Stomach (tissue), 9 donors: Measurements from ENCODE around the gene ABCB9. TPM values are rescaled to one million over a fixed set of nuclear protein-coding genes. Genes with fewer than 3 reads are reported as not detected.

Source experiments
- DNase-seq, 2 donors: peaks; one replicate each; pipeline versions ENCODE4 v3.0.0 to v3.0.0-alpha.2; 2013 to 2019
- H3K27ac ChIP-seq, 5 donors: fragments of 200-600 bp in 4 of 5; sonication (generic) in 4 of 5; one replicate each; pipeline ENCODE4 v1.5.1; 2013 to 2019; ENCODE audit warnings: mild to moderate bottlenecking in 1 of 5, moderate library complexity in 1 of 5
- H3K27me3 ChIP-seq, 3 donors: fragments of 200-600 bp; sonication (generic); one replicate each; pipeline ENCODE4 v1.5.1; 2017 to 2019; ENCODE audit warnings: mixed run types in 1 of 3
- H3K36me3 ChIP-seq, 4 donors: fragments of 200-600 bp; sonication (generic); 1 replicate in 3 of 4; 2 replicates in 1 of 4; pipeline ENCODE4 v1.5.1; 2016 to 2019
- H3K4me1 ChIP-seq, 4 donors: fragments of 200-600 bp; sonication (generic); one replicate each; pipeline ENCODE4 v1.5.1; 2016 to 2019
- H3K4me3 ChIP-seq, 4 donors: fragments of 200-600 bp; sonication (generic) in 3 of 4; one replicate each; pipeline ENCODE4 v1.5.1; 2016 to 2019; ENCODE audit warnings: mild to moderate bottlenecking in 1 of 4
- H3K9me3 ChIP-seq, 4 donors: fragments of 200-600 bp; sonication (generic); one replicate each; pipeline ENCODE4 v1.5.1; 2016 to 2019
- EP300 ChIP-seq: sonication (generic); formaldehyde crosslinking; IDR thresholded peaks from one replicate; pipeline ENCODE4 v1.6.1; 2017; ENCODE audit warnings: antibody characterized with exemption
- POLR2A ChIP-seq, 4 donors: fragments of 450-650 bp; IDR thresholded peaks; one replicate each; pipeline ENCODE4 v1.6.1; 2016; ENCODE audit warnings: antibody characterized with exemption in 4 of 4, control low read depth in 2 of 4, mild to moderate bottlenecking in 1 of 4, moderate library complexity in 1 of 4
- POLR2AphosphoS5 ChIP-seq, 3 donors: sonication (generic); formaldehyde crosslinking; IDR thresholded peaks; one replicate each; pipeline ENCODE4 v1.6.1; 2016; ENCODE audit warnings: antibody characterized with exemption in 3 of 3
- WGBS, 5 donors: extraction: QIAGEN DNeasy Blood & Tissue Kit in 3 of 5; methylation state at CpG; one replicate each; pipeline versions ENCODE4 v1.1.5 to v1.1.7; 2013 to 2018; 5-methylcytosine and 5-hydroxymethylcytosine counted together
- intact Hi-C: fragments of 100-400 bp; cut with DNase I; formaldehyde crosslinking; loops from one replicate; pipeline ENCODE4 v1.15.1; 2023; ENCODE audit warnings: low total_unique reads
- polyA plus RNA-seq, 3 donors: library from polyadenylated mRNA; stranded (reverse); fragments of 200-250 nt; gene quantifications; one replicate each; pipeline ENCODE4 v1.2.3, GENCODE V29; 2013
- small RNA-seq, 4 donors: library from RNA; depleted of rRNA; stranded (forward); fragments of <200 nt; gene quantifications; one replicate each; pipeline ENCODE3, GENCODE V24; 2016
- total RNA-seq, 5 donors: library from RNA; depleted of rRNA; stranded (reverse); fragments of >200 nt; gene quantifications; one replicate each; pipeline versions ENCODE4 v1.1.0 to v1.2.3, GENCODE V29; 2014 to 2016
- TF ChIP-seq, protein P1 (sequence below), 7 experiments: fragments of 450-650 bp in 4 of 7; fragments of 200-600 bp in 3 of 7; sonication (generic) in 3 of 7; IDR thresholded peaks; one replicate each; pipeline ENCODE4 v1.5.1; 2016 to 2019; ENCODE audit warnings: antibody characterized with exemption in 7 of 7, control low read depth in 2 of 7, mild to moderate bottlenecking in 1 of 7
- donor health status: healthy with polysubstance abuse.
- donor health status: Bipolar disorder and iron deficiency.
- donor health status: healthy.

Gene ABCB9
- total and polyA plus RNA-seq, 8 donors: 1.2 to 29.5 (median 2.2) TPM; not detected in 1

DNA sequence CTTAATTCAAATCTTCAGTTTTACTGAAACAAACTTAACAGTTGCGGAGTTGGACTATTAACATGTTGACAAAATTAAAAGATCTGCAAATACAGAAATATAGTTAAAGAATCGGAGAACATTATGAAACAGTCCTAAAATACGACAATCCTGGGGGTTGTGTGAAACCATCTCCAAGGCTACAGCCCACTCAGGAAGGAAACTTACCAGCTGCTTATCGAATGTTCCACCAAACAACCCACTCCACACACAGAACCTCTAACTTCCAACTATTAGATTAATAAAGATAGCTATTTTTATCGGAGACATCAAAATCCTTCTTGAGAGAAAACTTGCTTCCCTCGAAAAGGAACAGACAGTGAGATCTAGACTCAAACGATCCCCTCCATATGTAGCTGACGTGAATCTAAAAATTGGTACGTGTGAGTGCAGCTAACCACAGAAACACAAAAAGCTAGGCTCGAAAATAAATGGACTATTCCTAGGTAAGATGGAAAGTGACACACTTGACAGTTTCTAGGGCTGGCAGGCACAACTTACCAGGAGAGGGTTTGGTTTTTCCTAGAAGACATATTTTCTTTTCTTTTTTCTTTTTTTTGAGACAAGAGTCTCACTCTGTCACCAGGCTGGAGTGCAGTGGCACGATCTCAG lies 83.2 kb downstream of the ABCB9 start:
- no peak for DNase-seq
- Histone ChIP-seq H3K27ac (peak overlapping the region in 1 of 5 donors; percentile 6), H3K4me3 (no peak overlapping the region), H3K9me3 (no peaks in the 10 kb centered on the region), H3K36me3 (peaks cover 0 to 9% (median 0%) of the 10 kb centered on the region in 4 donors), H3K4me1 (peaks cover 49 to 94% (median 82%) of the 10 kb centered on the region in 4 donors), H3K27me3 (no peaks in the 10 kb centered on the region)
- TF ChIP-seq POLR2A (IDR thresholded peaks at IDR 0.05): no peak
- TF ChIP-seq POLR2AphosphoS5 (IDR thresholded peaks at IDR 0.05): no peak
- no peak for TF ChIP-seq EP300
- TF ChIP-seq, protein P1, sequence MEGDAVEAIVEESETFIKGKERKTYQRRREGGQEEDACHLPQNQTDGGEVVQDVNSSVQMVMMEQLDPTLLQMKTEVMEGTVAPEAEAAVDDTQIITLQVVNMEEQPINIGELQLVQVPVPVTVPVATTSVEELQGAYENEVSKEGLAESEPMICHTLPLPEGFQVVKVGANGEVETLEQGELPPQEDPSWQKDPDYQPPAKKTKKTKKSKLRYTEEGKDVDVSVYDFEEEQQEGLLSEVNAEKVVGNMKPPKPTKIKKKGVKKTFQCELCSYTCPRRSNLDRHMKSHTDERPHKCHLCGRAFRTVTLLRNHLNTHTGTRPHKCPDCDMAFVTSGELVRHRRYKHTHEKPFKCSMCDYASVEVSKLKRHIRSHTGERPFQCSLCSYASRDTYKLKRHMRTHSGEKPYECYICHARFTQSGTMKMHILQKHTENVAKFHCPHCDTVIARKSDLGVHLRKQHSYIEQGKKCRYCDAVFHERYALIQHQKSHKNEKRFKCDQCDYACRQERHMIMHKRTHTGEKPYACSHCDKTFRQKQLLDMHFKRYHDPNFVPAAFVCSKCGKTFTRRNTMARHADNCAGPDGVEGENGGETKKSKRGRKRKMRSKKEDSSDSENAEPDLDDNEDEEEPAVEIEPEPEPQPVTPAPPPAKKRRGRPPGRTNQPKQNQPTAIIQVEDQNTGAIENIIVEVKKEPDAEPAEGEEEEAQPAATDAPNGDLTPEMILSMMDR (IDR thresholded peaks at IDR 0.05): no peak
- intact Hi-C loops: no loop called here
- 71 to 84% (median 78%) methylated on average over 11 of the region's 11 CpGs for WGBS, 5 donors

DNA sequence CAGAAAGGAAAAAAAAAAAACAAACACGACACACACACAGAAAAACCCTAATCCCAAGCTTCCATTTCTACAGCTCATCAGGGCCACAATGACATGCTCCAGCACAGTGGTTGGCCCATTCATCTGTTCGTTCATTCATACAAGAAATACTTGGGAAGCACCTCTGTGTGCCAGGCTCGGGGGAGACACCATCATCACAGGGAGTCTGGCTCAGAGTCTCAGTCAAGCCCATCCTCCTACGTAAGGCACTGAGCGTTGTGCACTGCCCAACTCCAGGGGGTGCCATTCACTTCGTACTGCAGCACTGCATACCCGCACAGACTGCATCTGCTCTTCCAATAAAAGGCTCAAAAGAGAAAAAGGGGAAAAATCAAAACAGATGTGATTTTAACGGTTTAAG lies 85.6 kb downstream of the ABCB9 start:
- intact Hi-C loops: no loop called here
- peak overlapping the region in 3 of 5 donors; percentile 6 to 16 (median 16) for H3K27ac ChIP-seq

DNA sequence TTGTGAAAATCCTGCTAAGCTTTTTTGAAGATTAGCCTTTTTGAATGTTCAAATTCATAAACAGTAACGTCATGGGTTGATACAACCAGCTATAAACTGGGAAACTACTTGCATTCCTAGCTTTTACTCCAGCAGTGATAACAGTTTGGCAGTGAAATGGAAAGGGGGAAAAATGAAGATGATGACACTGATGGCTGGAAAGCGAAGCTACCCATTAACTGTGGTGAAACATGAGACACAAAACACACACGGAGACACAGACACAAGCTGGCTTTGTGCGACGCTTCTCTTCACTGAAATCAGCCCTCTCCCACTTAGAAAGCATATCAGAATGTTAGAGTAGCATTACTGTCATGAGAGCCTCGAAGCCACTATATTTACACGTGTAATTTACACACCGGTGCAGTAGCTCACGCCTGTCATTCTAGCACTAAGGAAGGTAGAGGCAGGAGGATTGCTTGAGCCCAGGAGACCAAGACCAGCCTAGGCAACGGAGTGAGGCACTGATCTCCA lies 86.1 kb downstream of the ABCB9 start:
- intact Hi-C loops: no loop called here
- peaks cover 28 to 99% (median 84%) of the 10 kb centered on the region in 4 donors for H3K4me1 ChIP-seq
- peak overlapping the region in 3 of 5 donors; percentile 16 to 49 (median 16) for H3K27ac ChIP-seq
- no peaks in the 10 kb centered on the region for H3K9me3 ChIP-seq
- H3K36me3 ChIP-seq: peaks cover 0 to 9% (median 4%) of the 10 kb centered on the region in 4 donors
- no peak overlapping the region for H3K4me3 ChIP-seq
- TF ChIP-seq, protein P1 (IDR thresholded peaks at IDR 0.05): no peak
- TF ChIP-seq POLR2A (IDR thresholded peaks at IDR 0.05) (no peak), POLR2AphosphoS5 (IDR thresholded peaks at IDR 0.05) (no peak), EP300 (no peak)
- peak in 1 of 2 donors; percentile 57 for DNase-seq
- H3K27me3 ChIP-seq: no peaks in the 10 kb centered on the region
- WGBS, 5 donors: 44 to 64% (median 50%) methylated on average over 10 of the region's 10 CpGs

More for the DNA sequence above, 85.6 kb downstream of the ABCB9 start:
- Histone ChIP-seq H3K9me3 (no peaks in the 10 kb centered on the region), H3K4me3 (no peak overlapping the region), H3K27me3 (no peaks in the 10 kb centered on the region), H3K4me1 (peaks cover 28 to 95% (median 81%) of the 10 kb centered on the region in 4 donors), H3K36me3 (peaks cover 0 to 9% (median 4%) of the 10 kb centered on the region in 4 donors)
- 53 to 63% (median 56%) methylated on average over 8 of the region's 8 CpGs for WGBS, 5 donors
- peak in 1 of 2 donors; percentile 75 for DNase-seq
- no peak for TF ChIP-seq POLR2AphosphoS5 (IDR thresholded peaks at IDR 0.05)
- TF ChIP-seq, protein P1 (IDR thresholded peaks at IDR 0.05): no peak

Small RNAs within 50 kb of the gene (small RNA-seq; reads per million reads assigned to genes)
- gene ARL6IP4 (0 reads per million in 4 donors), gene MIR4304 (0 reads per million in 4 donors)

Other genes starting within 250 kb of the ABCB9 start
- 1 to 10 TPM in 2 of 5 donors, under 1 TPM in 1, not detected in 2; 0.37 to 1.8 (median 1.8) TPM for gene HCAR3, start 249.7 kb downstream of the ABCB9 start, total RNA-seq
- 1 to 10 TPM in 2 of 3 donors, not detected in 1; 1.2 to 8.3 TPM for gene HCAR3, start 249.7 kb downstream of the ABCB9 start, polyA plus RNA-seq
- gene HCAR1, start 235.6 kb downstream of the ABCB9 start, total RNA-seq: 1 to 10 TPM in 2 of 5 donors, under 1 TPM in 1, not detected in 2; 0.45 to 2.0 (median 1.2) TPM
- gene HCAR1, start 235.6 kb downstream of the ABCB9 start, polyA plus RNA-seq: 1 to 10 TPM; 1.2 to 2.3 (median 2.1) TPM
- gene DENR, start 213.6 kb downstream of the ABCB9 start, total RNA-seq: 10 to 100 TPM in 4 of 5 donors, 1 to 10 TPM in 1; 4.1 to 36.0 (median 18.8) TPM
- gene DENR, start 213.6 kb downstream of the ABCB9 start, polyA plus RNA-seq: 10 to 100 TPM; 23.3 to 29.8 (median 23.6) TPM
- gene CCDC62, start 191.9 kb downstream of the ABCB9 start, total RNA-seq: 1 to 10 TPM in 1 of 5 donors, under 1 TPM in 2, not detected in 2; 0.37 to 1.4 (median 0.58) TPM
- under 1 TPM in 2 of 3 donors, not detected in 1; 0.08 to 0.19 TPM for gene CCDC62, start 191.9 kb downstream of the ABCB9 start, polyA plus RNA-seq
- gene HIP1R, start 131.0 kb downstream of the ABCB9 start, total RNA-seq: 100 to 1,000 TPM in 4 of 5 donors, 10 to 100 TPM in 1; 67.6 to 395 (median 160) TPM
- 10 to 100 TPM; 52.1 to 69.6 (median 68.8) TPM for gene HIP1R, start 131.0 kb downstream of the ABCB9 start, polyA plus RNA-seq
- gene VPS37B, start 70.3 kb downstream of the ABCB9 start, total RNA-seq: 100 to 1,000 TPM in 1 of 5 donors, 10 to 100 TPM in 4; 13.4 to 105 (median 68.5) TPM
- 10 to 100 TPM; 31.3 to 44.0 (median 37.1) TPM for gene VPS37B, start 70.3 kb downstream of the ABCB9 start, polyA plus RNA-seq
- 10 to 100 TPM in 2 of 5 donors, 1 to 10 TPM in 3; 1.7 to 29.2 (median 8.9) TPM for gene OGFOD2, start 8.8 kb upstream of the ABCB9 start, total RNA-seq
- 10 to 100 TPM; 16.1 to 27.2 (median 18.9) TPM for gene OGFOD2, start 8.8 kb upstream of the ABCB9 start, polyA plus RNA-seq
- 100 to 1,000 TPM; 104 to 294 (median 181) TPM for gene ARL6IP4, start 14.2 kb upstream of the ABCB9 start, total RNA-seq
- gene ARL6IP4, start 14.2 kb upstream of the ABCB9 start, polyA plus RNA-seq: 100 to 1,000 TPM; 321 to 432 (median 386) TPM
- gene PITPNM2, start 184.6 kb upstream of the ABCB9 start, total RNA-seq: 10 to 100 TPM in 3 of 5 donors, 1 to 10 TPM in 2; 5.2 to 28.1 (median 13.4) TPM
- 1 to 10 TPM; 1.8 to 5.9 (median 4.6) TPM for gene PITPNM2, start 184.6 kb upstream of the ABCB9 start, polyA plus RNA-seq